ENCODE data around the gene TMEM18. TPM values are rescaled to one million over a fixed set of nuclear protein-coding genes. Genes with fewer than 3 reads are reported as not detected.

The TMEM18 gene
- total RNA-seq, 1 donor from 2014 or later = 19.8 TPM

DNA sequence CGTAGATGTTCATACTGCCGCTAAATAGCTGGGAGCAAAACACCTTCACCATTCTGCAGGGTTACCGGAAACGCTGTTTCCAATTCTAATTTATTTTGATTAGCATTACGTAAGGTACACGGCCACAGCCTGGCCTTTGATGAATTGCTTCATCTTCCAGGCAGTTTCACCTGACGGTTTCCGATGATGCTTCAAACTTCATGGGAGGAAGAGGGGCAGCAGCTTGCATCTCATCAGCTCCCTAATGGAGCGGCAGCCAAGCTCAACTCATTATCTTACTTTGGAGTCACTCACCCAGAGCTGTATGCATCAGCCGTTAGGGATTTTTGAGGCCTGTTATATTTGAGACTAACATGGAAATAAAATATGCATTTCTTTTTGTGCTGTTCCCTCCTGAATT is 54.8 kb downstream of the TMEM18 start:
- DNase-seq (ENCODE audit: low spot score) = no peak

DNA sequence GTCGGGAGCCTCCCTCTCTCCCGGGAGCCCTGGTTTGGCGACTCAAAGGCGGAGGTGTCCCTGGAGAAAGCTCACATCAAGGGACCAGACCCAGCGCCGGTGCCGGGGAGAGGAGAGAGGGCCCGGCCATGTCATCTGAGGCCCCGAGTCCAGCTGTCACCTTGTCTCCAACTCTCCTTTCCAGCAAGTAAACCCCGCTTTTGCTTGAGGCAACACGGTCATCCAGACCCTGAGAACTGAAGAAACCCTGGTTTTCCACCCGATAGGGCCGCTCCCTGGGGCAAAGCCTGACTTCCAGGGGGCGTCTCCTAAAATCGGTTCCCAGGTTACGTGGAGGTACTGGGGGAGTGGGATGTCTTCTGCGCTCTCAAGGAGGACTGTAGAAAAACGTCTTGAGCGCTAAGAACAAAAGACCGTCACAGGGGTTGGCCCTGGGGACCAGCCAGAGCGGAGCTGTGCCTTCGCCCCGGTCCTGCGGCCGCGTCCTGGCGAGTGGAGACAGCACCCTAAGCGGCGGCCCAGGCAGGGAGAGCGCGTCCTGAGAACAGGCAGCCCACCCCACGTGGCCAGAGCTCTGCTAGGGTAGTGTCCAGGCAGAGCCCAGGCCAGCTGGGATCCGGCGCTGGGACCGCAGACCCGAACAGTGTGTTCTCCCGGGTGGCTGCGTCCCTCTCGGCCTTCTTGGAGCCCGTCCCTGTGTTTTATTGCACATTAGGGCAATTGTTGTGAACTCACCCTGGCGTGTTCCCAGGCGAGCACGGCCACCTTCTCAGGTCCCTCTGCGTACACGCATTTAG is 55.7 kb downstream of the TMEM18 start:
- no peak for DNase-seq (ENCODE audit: low spot score)

- no peak for DNase-seq (ENCODE audit: low spot score)
These were observed 56.5 kb downstream of the TMEM18 start for GRCh38 chr2:620471-621302.

GRCh38 chr2:620004-620403 is 57.2 kb downstream of the TMEM18 start:
- DNase-seq (ENCODE audit: low spot score) = no peak

GRCh38 chr2:618422-618990 is 58.7 kb downstream of the TMEM18 start:
- peak; percentile 51 for DNase-seq (ENCODE audit: low spot score)

DNA sequence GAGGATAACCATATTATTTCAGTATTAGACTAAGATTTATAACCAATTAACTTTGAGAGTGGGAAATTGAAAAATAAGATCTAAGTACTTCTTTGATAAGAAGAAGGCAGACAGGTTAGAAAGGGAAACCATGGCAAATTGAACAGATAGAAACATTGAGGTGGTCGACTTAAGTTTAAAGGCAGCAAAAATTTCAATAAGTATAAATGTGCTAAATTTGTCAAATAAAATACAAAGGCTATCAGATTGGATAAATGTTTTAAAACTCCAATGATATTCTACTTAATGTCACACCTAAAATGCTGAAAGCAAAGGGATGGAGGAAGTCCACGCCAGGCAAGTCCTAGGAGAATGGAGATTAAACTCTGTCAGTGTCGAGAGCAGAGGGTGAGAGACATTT is 59.2 kb downstream of the TMEM18 start:
- no peak for DNase-seq (ENCODE audit: low spot score)

Measured in mesenteric fat pad (tissue), 1 donor.